ENCODE measurements around the gene KIF18B.
"Not testable (repeated sequence)": the region's sequence is repeated elsewhere in the genome, so short reads cannot be mapped to it uniquely, and the experiment has no call there.

Gene KIF18B

GRCh38 chr17:44969144-44969780, 21.7 kb upstream of the KIF18B start:
- DNase-seq (ENCODE audit: low read depth), result no peak

- peak; percentile 83 for DNase-seq (ENCODE audit: low read depth)
These were observed 20.9 kb upstream of the KIF18B start, which contains the start of gene C1QL1 for GRCh38 chr17:44968225-44969143. Gene C1QL1 (minus strand): TSS chr17:44968303. CDS start chr17:44968048, 255 bp downstream.

- no peak for DNase-seq (ENCODE audit: low read depth)
These were observed 20.3 kb upstream of the KIF18B start for GRCh38 chr17:44967907-44968224.

GRCh38 chr17:44967026-44967906, 19.7 kb upstream of the KIF18B start:
- no peak for DNase-seq (ENCODE audit: low read depth)

- no peak for DNase-seq (ENCODE audit: low read depth)
These were observed 18.9 kb upstream of the KIF18B start for GRCh38 chr17:44966348-44967025.

GRCh38 chr17:44965481-44966234, 18.1 kb upstream of the KIF18B start:
- no peak for DNase-seq (ENCODE audit: low read depth)

GRCh38 chr17:44961921-44962350, 14.4 kb upstream of the KIF18B start:
- no peak for DNase-seq (ENCODE audit: low read depth)

- DNase-seq (ENCODE audit: low read depth), result no peak
These were observed 13.1 kb upstream of the KIF18B start for GRCh38 chr17:44960691-44961090.

- DNase-seq (ENCODE audit: low read depth), result no peak
These were observed 12.4 kb upstream of the KIF18B start for GRCh38 chr17:44959821-44960531.

GRCh38 chr17:44956998-44957981, 9.7 kb upstream of the KIF18B start:
- DNase-seq (ENCODE audit: low read depth), result no peak

GRCh38 chr17:44955674-44956425, 8.3 kb upstream of the KIF18B start:
- no peak for DNase-seq (ENCODE audit: low read depth)

- no peak for DNase-seq (ENCODE audit: low read depth)
These were observed 5.4 kb upstream of the KIF18B start for GRCh38 chr17:44952946-44953475.

GRCh38 chr17:44948315-44948795, 782 bp upstream of the KIF18B start:
- no peak for DNase-seq (ENCODE audit: low read depth)

- not testable (repeated sequence) for DNase-seq (ENCODE audit: low read depth)
These were observed 1.9 kb downstream of the KIF18B start for GRCh38 chr17:44945652-44946051.

GRCh38 chr17:44942456-44942855, 5.1 kb downstream of the KIF18B start:
- no peak for DNase-seq (ENCODE audit: low read depth)

- DNase-seq (ENCODE audit: low read depth), result no peak
These were observed 5.8 kb downstream of the KIF18B start for GRCh38 chr17:44941712-44942331.

- no peak for DNase-seq (ENCODE audit: low read depth)
These were observed 6.8 kb downstream of the KIF18B start for GRCh38 chr17:44940768-44941167.
